Inflammatory macrophage treated with lipopolysaccharide for 4 hours (primary cell): ENCODE results near the gene TECTB.

ENCODE experiments used
- DNase-seq: peaks from one replicate; pipeline ENCODE4 v3.0.0-alpha.2; 2020

Gene TECTB

GRCh38 chr10:112348759-112349158, 65.6 kb downstream of the TECTB start:
- no peak for DNase-seq

GRCh38 chr10:112349521-112350085, 66.4 kb downstream of the TECTB start:
- no peak for DNase-seq

- DNase-seq = no peak
Observed at GRCh38 chr10:112351146-112351545, 67.9 kb downstream of the TECTB start.

- DNase-seq = no peak
Observed at GRCh38 chr10:112352044-112352443, 68.8 kb downstream of the TECTB start.

GRCh38 chr10:112353046-112353445, 69.8 kb downstream of the TECTB start:
- DNase-seq = no peak
